Right cardiac atrium (tissue), 5 donors: Measurements from ENCODE around the gene AGMO. TPM values are rescaled to one million over a fixed set of nuclear protein-coding genes. Genes with fewer than 3 reads are reported as not detected.
"Not testable (repeated sequence)": the region's sequence is repeated elsewhere in the genome, so short reads cannot be mapped to it uniquely, and the experiment has no call there.

Experiments
- ATAC-seq, 2 donors: fragments of 200-7000 bp; cut with Tn5 transposase; one replicate each; pipeline versions ENCODE4 v1.8.0 to v1.9.1; 2020; ENCODE audit warnings: moderate library complexity in 2 of 2, mild to moderate bottlenecking in 1 of 2
- DNase-seq, 3 donors: peaks; one replicate each; pipeline ENCODE4 v3.0.0-alpha.2; 2020
- H3K27ac ChIP-seq: one replicate; pipeline ENCODE4 v1.5.1; 2013; ENCODE audit warnings: mild to moderate bottlenecking, low read length, control low read depth, moderate library complexity
- H3K27me3 ChIP-seq: one replicate; pipeline ENCODE4 v1.6.1; 2013; ENCODE audit not compliant: control insufficient read depth, insufficient read depth
- H3K4me1 ChIP-seq: one replicate; pipeline ENCODE4 v1.6.1; 2013; ENCODE audit warnings: low read length; ENCODE audit not compliant: control insufficient read depth, insufficient read depth
- H3K4me3 ChIP-seq: one replicate; pipeline ENCODE4 v1.5.1; 2013; ENCODE audit warnings: low read length, control low read depth
- H3K9me3 ChIP-seq: one replicate; pipeline ENCODE4 v1.6.1; 2013; ENCODE audit warnings: low read length; ENCODE audit not compliant: control insufficient read depth
- WGBS: extraction: QIAGEN DNeasy Blood & Tissue Kit; methylation state at CpG from one replicate; pipeline ENCODE4 v1.1.7; 2013; 5-methylcytosine and 5-hydroxymethylcytosine counted together
- intact Hi-C, 4 donors: fragments of 100-400 bp; cut with DNase I; formaldehyde crosslinking; loops; one replicate each; pipeline versions ENCODE4 v1.11.0 to v1.14.0; 2022 to 2023
- polyA plus RNA-seq: library from polyadenylated mRNA; stranded (reverse); fragments of 200-250 nt; gene quantifications from one replicate; pipeline ENCODE4 v1.2.3, GENCODE V29; 2013
- total RNA-seq, 4 donors: library from RNA; stranded (reverse); fragmentation: NEBNext Ultra II Directional; extraction: Animal tissue kit (Norgen Biotek cat#: 25700); gene quantifications; one replicate each; pipeline ENCODE4 v1.2.1, GENCODE V29; 2021
- donor health status: healthy with polysubstance abuse.
- donor health status: DM: no; HTN: yes; CAD: no.
- donor health status: DM: no; HTN: no; CAD: no.
- donor health status: DM: no; HTN: yes; CAD: no; lungs with severe emphysema.
- donor health status: DM: yes; HTN: yes; CAD: no.

AGMO gene
- total and polyA plus RNA-seq, 5 donors, result 0.15 to 0.29 TPM; not detected in 3

DNA sequence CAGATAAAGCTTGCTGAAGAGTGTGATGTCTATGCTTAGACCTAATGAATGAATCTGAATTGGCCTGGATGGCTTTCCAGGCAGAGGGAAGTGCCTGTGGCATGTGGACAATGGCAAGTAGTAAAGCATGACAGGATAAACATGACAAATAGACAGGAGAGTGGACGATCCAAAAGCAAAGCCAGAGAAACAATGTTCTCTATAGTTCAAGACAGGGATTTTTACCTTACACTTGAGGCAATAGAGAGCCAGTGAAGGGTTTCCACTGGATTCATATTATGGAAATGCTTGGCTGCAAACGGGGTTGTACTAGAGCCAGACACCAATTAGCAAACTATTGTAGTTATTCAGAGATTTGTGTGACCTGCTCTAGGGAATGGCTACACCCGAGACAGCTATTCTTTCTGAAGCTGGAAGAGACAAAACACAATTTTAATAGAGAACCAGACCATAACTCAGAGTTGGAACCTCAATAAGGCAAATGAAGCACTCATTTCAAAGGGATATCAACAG is 2.3 kb downstream of the AGMO start:
- intact Hi-C loops, result no loop called here
- H3K4me1 ChIP-seq, result no peaks in the 10 kb centered on the region
- H3K27me3 ChIP-seq, result no peaks in the 10 kb centered on the region
- H3K9me3 ChIP-seq, result no peaks in the 10 kb centered on the region
- no peak overlapping the region for H3K27ac ChIP-seq
- 74% methylated on average over 3 of the region's 3 CpGs for WGBS
- no peak for ATAC-seq
- no peak overlapping the region for H3K4me3 ChIP-seq
- no peak for DNase-seq

DNA sequence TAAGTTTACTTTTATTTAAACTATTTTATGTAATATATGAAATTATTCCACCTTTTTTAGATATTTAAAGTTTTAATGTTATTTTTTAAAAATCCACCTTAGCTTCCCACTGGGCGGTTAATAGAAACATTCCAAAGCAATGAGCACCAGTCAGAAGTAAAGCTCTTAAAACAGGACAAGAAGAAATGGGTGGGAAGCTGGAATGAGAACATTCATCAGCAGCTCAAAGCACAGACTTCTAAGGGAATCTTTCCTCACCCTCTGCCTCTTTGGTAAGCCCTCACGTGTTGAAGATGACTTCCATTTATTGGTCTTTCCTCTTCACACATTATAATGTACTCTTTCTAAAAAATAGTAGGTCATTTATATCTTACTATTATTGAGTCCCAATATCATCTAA is 3.1 kb downstream of the AGMO start:
- no peaks in the 10 kb centered on the region for H3K9me3 ChIP-seq
- ATAC-seq, result no peak
- intact Hi-C loops, result no loop called here

DNA sequence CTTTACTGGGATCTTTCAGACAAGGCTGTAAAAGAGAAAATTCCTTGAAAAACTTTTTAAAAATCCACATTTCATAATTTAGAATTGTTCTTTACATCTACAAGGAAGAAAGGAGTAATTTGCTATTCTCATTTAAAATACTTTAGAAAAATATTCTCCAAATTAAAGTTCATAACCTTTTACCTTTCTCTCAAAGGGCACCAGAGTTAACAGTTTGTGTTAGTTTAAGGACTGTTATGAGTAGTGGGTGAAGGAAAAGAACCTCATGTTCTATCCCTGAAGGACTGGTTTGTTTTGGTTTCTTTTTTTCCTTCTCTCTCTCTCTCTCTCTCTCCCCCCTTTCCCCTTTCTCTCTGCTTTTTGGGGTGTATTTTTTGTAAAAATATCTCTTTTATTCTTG is 4.1 kb downstream of the AGMO start:
- Histone ChIP-seq H3K27ac (no peak overlapping the region), H3K4me1 (no peaks in the 10 kb centered on the region), H3K9me3 (no peaks in the 10 kb centered on the region), H3K27me3 (no peaks in the 10 kb centered on the region), H3K4me3 (no peak overlapping the region)
- DNase-seq (no peak), ATAC-seq (no peak)
- intact Hi-C loops, result no loop called here

More for the DNA sequence above, 3.1 kb downstream of the AGMO start:
- Histone ChIP-seq H3K27ac (no peak overlapping the region), H3K27me3 (no peaks in the 10 kb centered on the region), H3K4me3 (no peak overlapping the region), H3K4me1 (no peaks in the 10 kb centered on the region)
- DNase-seq, result no peak
- WGBS, result 84% methylated on average over 2 of the region's 2 CpGs

DNA sequence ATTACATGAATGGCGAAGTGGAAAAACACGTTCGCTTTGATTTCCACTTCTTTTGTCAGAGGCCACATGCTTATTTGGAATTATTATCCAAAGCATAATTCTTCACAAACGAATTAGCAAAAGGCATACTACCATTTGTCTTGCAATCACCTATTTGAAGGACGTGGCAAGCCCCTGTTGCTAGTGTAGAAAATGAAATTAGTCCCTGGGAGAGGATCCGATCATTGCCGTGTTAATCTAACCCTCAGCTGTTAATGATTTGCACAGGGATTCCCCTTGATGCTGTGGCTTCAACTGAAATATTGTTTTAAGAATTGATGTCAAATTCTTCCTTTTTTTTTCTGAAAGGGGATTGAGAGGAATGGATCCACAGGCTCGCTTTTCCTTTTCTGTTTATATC is 4.6 kb downstream of the AGMO start:
- no peaks in the 10 kb centered on the region for H3K27me3 ChIP-seq
- 76% methylated on average over 8 of the region's 8 CpGs for WGBS
- ATAC-seq, result no peak
- H3K9me3 ChIP-seq, result no peaks in the 10 kb centered on the region
- no peaks in the 10 kb centered on the region for H3K4me1 ChIP-seq
- no peak overlapping the region for H3K27ac ChIP-seq
- no peak for DNase-seq
- intact Hi-C loops, result no loop called here
- no peak overlapping the region for H3K4me3 ChIP-seq

DNA sequence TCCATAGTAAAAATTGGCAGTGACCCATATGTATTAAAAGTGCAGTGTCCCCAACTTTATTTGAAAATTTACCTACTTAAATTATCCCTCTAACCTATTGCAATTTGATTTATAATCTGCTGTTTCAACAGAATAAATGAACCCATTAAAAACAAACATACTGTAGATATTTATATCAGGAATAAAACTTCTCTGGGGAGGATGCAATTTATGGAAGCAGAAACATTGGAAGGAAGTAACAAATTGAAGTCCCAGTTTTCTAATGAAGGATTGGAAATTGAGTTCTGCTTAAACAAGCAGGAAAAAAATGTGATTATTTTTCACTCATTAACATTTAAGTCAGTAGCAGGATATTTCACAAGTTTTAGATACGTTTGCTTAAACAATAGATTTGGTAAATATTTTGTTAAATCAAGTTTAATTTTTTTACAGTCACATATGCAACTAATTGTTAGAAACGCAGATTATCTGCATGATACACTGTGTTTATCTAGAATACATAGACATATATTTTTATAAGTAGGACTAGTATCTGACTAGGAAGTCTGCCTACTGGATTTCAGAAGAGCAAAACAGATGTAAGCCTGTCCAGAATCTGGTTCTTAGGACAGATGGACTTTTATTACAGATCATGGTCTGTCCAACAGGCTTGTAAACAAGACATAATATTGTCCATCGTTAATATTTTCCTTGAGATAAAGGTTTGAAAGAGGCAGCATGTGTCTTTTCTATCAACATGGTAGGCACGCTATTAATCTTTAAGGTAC is 5.3 kb downstream of the AGMO start:
- intact Hi-C loops, result no loop called here
- DNase-seq (no peak), ATAC-seq (no peak)
- Histone ChIP-seq H3K4me3 (no peak overlapping the region), H3K27ac (no peak overlapping the region), H3K4me1 (no peaks in the 10 kb centered on the region), H3K9me3 (no peaks in the 10 kb centered on the region), H3K27me3 (no peaks in the 10 kb centered on the region)
- 67% methylated on average over 4 of the region's 4 CpGs for WGBS

DNA sequence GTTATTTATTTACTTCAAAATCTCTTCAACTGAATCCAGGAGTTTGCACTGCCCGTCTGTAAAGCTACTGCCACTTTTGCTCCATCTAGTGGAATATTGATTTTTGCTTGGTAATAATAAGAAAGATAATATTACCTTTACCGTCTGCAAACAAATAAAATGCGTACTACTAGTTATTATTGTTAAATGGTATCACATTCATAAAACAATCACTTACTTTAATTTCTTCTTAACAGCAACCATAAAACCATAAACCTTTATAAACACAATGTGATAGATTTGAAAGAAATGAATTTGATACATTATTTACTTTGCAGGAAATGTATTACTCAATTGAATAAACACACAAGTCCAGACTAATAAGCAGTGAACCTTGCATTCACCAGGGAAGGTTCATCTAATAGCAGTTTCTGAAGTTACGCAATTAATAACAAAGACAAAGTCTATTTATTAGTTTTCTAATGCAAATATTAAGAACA is 6.4 kb downstream of the AGMO start:
- 51% methylated on average over 4 of the region's 4 CpGs for WGBS
- no peaks in the 10 kb centered on the region for H3K4me1 ChIP-seq
- ATAC-seq (no peak), DNase-seq (no peak)
- H3K27me3 ChIP-seq, result no peaks in the 10 kb centered on the region
- intact Hi-C loops, result no loop called here
- no peaks in the 10 kb centered on the region for H3K9me3 ChIP-seq
- no peak overlapping the region for H3K27ac ChIP-seq
- H3K4me3 ChIP-seq, result no peak overlapping the region

DNA sequence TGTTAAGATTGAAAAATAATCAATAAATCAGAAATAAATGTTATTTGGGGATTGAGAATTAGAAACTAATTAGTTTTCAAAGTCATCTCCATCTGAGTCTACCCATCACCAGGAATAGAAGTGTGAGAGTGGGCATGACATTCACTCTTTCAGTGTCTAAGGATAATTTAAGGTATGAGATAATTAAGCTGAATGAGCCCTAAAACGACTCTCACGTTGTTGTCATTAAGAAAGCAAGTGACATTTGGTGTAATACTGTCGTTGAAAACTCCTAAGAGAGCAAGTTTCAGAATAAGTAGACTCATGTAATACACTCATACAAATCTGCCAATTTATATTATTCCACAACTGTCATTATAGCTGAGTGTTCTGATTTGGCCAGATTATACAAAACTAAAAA is 7.1 kb downstream of the AGMO start:
- intact Hi-C loops, result no loop called here
- no peak overlapping the region for H3K27ac ChIP-seq

DNA sequence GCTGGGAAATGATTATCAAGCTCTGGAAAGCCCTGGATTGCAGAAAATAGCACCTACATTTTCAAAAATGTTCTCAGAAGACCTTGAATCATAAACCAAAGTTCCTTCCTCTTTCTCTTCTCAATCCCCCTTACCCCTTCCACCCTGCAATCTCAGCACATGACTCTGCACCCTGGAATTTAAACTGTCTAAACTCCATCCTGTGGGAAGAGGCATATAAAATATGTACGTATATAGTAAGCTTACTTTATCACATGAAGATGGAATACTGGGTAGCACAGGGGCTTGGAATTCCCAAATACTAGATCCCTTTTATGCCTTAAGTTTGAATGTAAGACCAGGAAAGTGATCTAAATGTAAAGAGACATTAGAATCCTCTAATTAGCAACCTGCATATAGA is 7.7 kb downstream of the AGMO start:
- intact Hi-C loops, result no loop called here
- Histone ChIP-seq H3K27ac (no peak overlapping the region), H3K9me3 (no peaks in the 10 kb centered on the region), H3K4me1 (no peaks in the 10 kb centered on the region), H3K4me3 (no peak overlapping the region), H3K27me3 (no peaks in the 10 kb centered on the region)
- ATAC-seq, result no peak
- no peak for DNase-seq
- WGBS, result 73% methylated on average over 1 of the region's 1 CpG

More for the DNA sequence above, 7.1 kb downstream of the AGMO start:
- Histone ChIP-seq H3K4me1 (no peaks in the 10 kb centered on the region), H3K27me3 (no peaks in the 10 kb centered on the region), H3K9me3 (no peaks in the 10 kb centered on the region), H3K4me3 (no peak overlapping the region)
- WGBS, result 49% methylated on average over 3 of the region's 3 CpGs
- ATAC-seq (no peak), DNase-seq (no peak)

DNA sequence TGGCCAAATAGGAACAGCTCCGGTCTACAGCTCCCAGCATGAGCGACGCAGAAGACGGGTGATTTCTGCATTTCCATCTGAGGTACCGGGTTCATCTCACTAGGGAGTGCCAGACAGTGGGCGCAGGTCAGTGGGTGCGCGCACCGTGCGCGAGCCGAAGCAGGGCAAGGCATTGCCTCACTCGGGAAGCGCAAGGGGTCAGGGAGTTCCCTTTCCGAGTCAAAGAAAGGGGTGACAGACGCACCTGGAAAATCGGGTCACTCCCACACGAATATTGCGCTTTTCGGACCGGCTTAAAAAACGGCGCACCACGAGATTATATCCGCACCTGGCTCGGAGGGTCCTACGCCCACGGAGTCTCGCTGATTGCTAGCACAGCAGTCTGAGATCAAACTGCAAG is 14.5 kb downstream of the AGMO start:
- H3K9me3 ChIP-seq, H3K4me1 ChIP-seq, H3K27me3 ChIP-seq, intact Hi-C loops, H3K27ac ChIP-seq, H3K4me3 ChIP-seq, DNase-seq, ATAC-seq: not testable (repeated sequence)
- 70% methylated on average over 19 of the region's 29 CpGs for WGBS

DNA sequence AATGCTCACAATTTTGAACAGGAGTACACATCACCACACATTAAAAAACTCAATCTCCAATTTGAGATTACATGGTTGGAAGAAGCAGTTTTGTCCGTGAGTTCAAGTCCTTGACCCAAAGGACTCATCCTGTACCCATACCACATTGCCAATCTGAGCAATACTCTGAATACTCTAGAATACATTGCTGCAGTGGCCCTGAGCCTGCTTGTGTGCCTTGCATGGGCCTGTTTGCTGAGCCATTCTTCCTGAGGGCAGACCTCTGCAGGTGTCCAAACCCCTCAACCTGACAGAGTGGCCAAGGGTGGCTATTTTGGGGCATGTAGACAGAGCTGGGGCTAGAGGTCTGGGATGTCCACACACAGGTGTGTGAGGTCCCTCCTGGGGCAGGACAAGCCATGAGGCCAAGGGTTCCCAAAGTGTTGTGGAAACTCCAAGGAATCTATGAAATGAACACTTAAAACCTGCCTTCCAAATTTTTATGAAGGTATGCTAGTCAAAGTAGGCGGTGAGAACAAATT is 15.5 kb downstream of the AGMO start:
- 95% methylated on average over 2 of the region's 2 CpGs for WGBS
- ATAC-seq, result no peak
- H3K27me3 ChIP-seq, result no peaks in the 10 kb centered on the region
- no peak for DNase-seq
- H3K4me1 ChIP-seq, result no peaks in the 10 kb centered on the region
- intact Hi-C loops, result no loop called here
- H3K27ac ChIP-seq, result no peak overlapping the region
- H3K9me3 ChIP-seq, result no peaks in the 10 kb centered on the region
- H3K4me3 ChIP-seq, result no peak overlapping the region

DNA sequence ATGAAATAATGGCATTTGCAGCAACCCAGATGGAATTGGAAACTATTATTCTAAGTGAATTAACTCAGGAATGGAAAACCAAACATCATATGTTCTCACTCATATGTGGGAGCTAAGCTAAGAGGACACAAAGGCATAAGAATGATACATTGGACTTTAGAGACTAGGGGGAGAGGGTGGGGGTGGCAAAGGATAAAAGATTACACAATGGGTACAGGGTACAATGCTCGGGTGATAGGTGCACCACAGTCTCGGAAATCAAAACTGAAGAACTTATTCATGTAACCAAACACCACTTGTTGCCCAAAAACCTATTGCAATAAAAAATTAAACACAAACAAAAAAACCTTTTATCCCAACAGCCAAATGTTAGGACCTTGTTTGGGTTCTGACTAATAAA is 17.8 kb downstream of the AGMO start:
- ATAC-seq (no peak), DNase-seq (no peak)
- intact Hi-C loops, result no loop called here
- Histone ChIP-seq H3K4me3 (no peak overlapping the region), H3K4me1 (no peaks in the 10 kb centered on the region), H3K27me3 (no peaks in the 10 kb centered on the region), H3K9me3 (no peaks in the 10 kb centered on the region), H3K27ac (no peak overlapping the region)
- WGBS, result 89% methylated on average over 2 of the region's 2 CpGs
